GM18951 (cell line): ENCODE measurements around the gene PRKCB.
"Not testable (repeated sequence)": the region's sequence is repeated elsewhere in the genome, so short reads cannot be mapped to it uniquely, and the experiment has no call there.

ENCODE experiments used
- POLR2A ChIP-seq: IDR thresholded peaks from 4 replicates; pipeline ENCODE4 v1.6.1; 2011; ENCODE audit warnings: mild to moderate bottlenecking; ENCODE audit not compliant: insufficient read length, insufficient read depth; ENCODE audit errors: extremely low read depth
- in situ Hi-C: fragments of 300-500 bp; cut with MboI; formaldehyde crosslinking; loops from one replicate; pipeline ENCODE4 v1.12.0; 2022; ENCODE audit warnings: low sequenced_read_pairs, mixed read lengths, inconsistent platforms; ENCODE audit not compliant: unreplicated experiment

Gene PRKCB

DNA sequence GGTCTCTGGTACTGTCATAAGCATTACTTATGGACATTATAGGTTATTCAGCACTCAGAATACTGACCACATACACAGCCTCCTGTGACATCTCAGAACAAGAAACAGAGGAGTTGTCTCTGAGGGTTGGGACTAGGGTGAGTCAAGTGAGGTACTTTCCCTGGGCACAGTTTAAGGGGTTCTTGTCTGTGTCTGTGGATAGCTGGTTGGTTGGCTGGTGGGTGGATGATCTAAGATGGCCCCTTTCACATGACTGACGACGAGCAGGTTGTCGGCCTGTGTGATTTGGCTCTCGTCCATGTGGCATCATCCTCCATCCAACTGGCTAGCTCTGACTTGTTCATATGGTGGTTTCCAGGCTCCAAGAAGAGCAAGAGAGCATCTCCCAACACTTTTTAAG is 163.9 kb downstream of the PRKCB start:
- TF ChIP-seq POLR2A: no peak
- in situ Hi-C loops: no loop called here

GRCh38 chr16:24001710-24002109 is 165.9 kb downstream of the PRKCB start:
- no peak for TF ChIP-seq POLR2A
- in situ Hi-C loops: no loop called here

- no peak for TF ChIP-seq POLR2A
- in situ Hi-C loops: no loop called here
Observed at GRCh38 chr16:24002619-24003018, 166.8 kb downstream of the PRKCB start.

DNA sequence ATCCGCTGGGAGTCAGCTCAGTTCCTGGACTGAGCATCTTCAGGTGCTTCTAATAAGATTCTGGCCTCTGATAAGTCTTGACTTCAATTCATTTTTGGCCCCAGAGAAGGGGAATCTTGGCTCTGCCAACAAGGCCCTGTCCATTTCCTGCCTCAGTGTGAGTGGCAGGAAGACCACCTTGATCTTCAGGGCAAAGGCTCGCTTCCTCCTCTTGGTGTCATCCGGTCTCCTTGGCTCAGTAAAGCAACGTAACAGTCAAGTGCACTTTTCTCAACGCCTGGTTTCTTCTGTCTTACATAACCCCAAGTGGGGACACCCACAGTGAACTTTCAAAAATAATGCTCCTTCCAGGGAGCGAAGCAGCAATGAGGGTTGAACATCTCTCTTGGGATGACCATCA is 169.8 kb downstream of the PRKCB start:
- TF ChIP-seq POLR2A: no peak
- in situ Hi-C loops: no loop called here

GRCh38 chr16:24007391-24007790 is 171.6 kb downstream of the PRKCB start:
- in situ Hi-C loops: no loop called here
- TF ChIP-seq POLR2A: no peak

- TF ChIP-seq POLR2A: no peak
- in situ Hi-C loops: no loop called here
Observed at GRCh38 chr16:24007934-24008333, 172.2 kb downstream of the PRKCB start.

GRCh38 chr16:24009098-24009497 is 173.3 kb downstream of the PRKCB start:
- in situ Hi-C loops: no loop called here
- TF ChIP-seq POLR2A: no peak

DNA sequence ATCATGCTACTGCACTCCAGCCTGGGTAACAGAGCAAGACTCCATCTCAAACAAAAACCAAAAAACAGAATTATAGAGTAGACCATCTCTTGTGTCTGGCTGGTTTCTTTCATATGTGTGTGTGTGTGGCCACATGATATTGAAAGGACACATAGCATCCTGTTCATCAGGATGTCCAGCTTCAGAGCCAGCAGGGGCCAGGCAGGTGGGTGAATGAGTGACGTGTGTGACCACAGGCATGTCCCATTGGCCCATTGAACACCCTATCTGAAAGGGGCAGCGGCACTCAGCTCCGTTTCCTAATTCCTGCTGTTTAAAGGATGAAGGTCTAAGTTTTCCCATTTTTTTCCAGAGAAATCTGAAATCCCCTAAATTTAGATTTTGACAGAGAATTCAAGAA is 174.2 kb downstream of the PRKCB start:
- in situ Hi-C loops: no loop called here
- no peak for TF ChIP-seq POLR2A

GRCh38 chr16:24010440-24011089 is 174.8 kb downstream of the PRKCB start:
- in situ Hi-C loops: no loop called here
- no peak for TF ChIP-seq POLR2A

DNA sequence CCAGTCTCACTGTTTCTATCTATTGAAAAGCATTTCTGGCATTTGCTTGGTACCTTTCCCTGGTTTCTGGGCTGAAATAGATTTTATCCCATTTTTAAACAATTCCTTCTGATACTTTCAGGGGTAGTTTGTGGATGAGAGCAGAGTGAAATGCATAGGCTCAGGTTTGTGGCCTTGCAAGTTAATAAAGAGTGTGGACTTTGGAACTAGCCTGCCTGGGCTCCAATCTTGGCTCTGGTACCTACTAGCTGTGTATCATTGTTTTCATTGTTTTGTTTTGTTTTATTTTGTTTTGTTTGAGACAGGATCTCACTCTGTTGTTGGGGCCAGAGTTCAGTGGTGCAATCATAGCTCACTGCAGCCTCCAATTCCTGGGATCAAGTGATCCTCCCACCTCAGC is 175.5 kb downstream of the PRKCB start:
- in situ Hi-C loops: no loop called here
- TF ChIP-seq POLR2A: no peak

GRCh38 chr16:24013054-24013636 is 177.4 kb downstream of the PRKCB start:
- TF ChIP-seq POLR2A: no peak
- in situ Hi-C loops: no loop called here

GRCh38 chr16:24013864-24014645 is 178.3 kb downstream of the PRKCB start:
- in situ Hi-C loops: no loop called here
- TF ChIP-seq POLR2A: no peak

GRCh38 chr16:24014955-24015354 is 179.2 kb downstream of the PRKCB start:
- in situ Hi-C loops: not testable (repeated sequence)

DNA sequence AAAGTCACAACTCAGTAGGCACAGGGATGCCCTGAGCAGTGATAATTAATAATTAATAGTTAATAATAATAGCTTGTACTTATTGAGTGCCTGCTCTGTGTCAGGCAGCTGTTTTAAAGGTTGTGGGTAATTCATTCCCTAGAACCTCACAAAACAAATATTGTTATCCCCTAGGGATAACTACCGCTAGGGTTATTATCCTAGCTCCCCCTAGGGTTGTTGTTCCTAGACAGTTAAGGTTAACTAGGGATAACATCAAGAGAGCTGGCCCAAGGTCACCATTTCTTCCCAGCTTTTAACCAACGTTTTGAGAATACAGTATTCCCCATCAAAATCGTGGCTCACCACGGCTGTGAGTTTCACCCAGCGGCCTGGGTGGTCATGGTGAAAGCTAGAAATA is 180.1 kb downstream of the PRKCB start:
- TF ChIP-seq POLR2A: no peak
- in situ Hi-C loops: no loop called here

- in situ Hi-C loops: no loop called here
- no peak for TF ChIP-seq POLR2A
Observed at GRCh38 chr16:24018485-24018884, 182.7 kb downstream of the PRKCB start.
